ENCODE measurements around the gene FAM50A.

The FAM50A gene

DNA sequence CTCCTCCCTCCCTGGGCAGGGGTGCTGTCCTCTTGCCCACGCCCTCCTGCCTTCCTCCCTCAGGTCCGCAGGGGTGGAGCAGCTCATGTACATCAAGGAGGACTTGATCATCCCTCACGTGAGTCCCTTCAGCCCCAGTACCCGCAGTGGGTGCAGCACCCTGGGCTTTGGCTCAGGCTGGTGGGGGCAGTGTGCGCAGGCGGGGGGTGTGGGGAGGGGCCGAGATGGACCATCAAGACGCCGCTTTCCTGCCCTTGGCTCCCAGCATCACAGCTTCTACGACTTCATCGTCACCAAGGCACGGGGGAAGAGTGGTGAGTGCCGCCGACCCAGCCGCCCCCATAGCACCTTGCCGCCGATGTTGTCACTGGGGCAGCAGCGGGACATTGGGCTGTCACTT is 5.7 kb downstream of the FAM50A start:
- TF ChIP-seq FOXP2 (optimal IDR thresholded peaks at IDR 0.05; ENCODE audit: borderline replicate concordance, extremely low read depth, extremely low read length, insufficient read depth) (no peak), POLR2AphosphoS5 (IDR thresholded peaks at IDR 0.05; ENCODE audit: low read depth, low read length) (no peak)

DNA sequence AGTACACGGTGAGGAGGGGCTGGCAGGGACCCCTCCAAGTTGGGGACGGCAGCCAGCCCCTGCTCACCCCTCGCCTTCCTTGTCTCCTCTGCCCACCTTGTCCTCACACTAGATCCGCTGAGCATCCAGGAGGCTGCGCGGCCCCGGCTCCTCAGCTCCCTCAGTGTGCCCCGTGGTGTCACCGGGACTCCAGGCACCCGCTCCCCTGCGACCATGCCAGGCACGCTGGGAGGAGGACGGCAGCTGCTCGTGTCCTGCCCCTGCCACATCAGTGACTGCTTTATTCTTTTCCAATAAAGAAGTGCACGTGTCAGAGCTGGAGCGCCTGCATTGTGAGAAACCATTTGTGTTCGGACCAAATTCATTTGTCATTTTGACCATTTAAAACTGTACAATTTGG is 6.4 kb downstream of the FAM50A start:
- TF ChIP-seq POLR2AphosphoS5 (IDR thresholded peaks at IDR 0.05; ENCODE audit: low read depth, low read length) (no peak), SIN3A (IDR thresholded peaks at IDR 0.05; ENCODE audit: borderline replicate concordance, insufficient read depth, low read length) (no peak), TAF1 (IDR thresholded peaks at IDR 0.05; ENCODE audit: borderline replicate concordance, insufficient read depth, low read length) (no peak), FOXP2 (optimal IDR thresholded peaks at IDR 0.05; ENCODE audit: borderline replicate concordance, extremely low read depth, extremely low read length, insufficient read depth) (no peak)
- TF ChIP-seq, protein P1, sequence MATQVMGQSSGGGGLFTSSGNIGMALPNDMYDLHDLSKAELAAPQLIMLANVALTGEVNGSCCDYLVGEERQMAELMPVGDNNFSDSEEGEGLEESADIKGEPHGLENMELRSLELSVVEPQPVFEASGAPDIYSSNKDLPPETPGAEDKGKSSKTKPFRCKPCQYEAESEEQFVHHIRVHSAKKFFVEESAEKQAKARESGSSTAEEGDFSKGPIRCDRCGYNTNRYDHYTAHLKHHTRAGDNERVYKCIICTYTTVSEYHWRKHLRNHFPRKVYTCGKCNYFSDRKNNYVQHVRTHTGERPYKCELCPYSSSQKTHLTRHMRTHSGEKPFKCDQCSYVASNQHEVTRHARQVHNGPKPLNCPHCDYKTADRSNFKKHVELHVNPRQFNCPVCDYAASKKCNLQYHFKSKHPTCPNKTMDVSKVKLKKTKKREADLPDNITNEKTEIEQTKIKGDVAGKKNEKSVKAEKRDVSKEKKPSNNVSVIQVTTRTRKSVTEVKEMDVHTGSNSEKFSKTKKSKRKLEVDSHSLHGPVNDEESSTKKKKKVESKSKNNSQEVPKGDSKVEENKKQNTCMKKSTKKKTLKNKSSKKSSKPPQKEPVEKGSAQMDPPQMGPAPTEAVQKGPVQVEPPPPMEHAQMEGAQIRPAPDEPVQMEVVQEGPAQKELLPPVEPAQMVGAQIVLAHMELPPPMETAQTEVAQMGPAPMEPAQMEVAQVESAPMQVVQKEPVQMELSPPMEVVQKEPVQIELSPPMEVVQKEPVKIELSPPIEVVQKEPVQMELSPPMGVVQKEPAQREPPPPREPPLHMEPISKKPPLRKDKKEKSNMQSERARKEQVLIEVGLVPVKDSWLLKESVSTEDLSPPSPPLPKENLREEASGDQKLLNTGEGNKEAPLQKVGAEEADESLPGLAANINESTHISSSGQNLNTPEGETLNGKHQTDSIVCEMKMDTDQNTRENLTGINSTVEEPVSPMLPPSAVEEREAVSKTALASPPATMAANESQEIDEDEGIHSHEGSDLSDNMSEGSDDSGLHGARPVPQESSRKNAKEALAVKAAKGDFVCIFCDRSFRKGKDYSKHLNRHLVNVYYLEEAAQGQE (IDR thresholded peaks at IDR 0.05; ENCODE audit: insufficient read depth in 1 of 2, low read depth in 2 of 2, low read length in 2 of 2): no peak

DNA sequence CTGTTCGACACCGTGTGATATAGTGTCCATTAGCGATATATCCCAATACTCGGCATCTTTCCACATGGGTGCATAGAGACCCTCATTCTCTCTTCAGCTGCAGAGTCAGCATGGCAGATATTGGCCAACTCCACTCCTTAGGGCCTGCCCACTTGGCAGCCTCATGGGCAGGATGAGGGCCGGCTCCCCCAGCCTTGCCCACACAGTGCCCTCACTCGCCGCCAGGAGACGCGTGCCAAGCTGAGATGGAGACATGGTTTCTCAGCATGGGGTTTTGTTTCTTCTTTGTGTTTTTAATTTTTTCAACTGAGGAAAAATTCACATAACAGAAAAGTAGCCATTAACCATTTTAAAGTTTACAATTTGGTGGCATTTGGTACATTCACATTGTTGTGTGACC is 8.9 kb downstream of the FAM50A start:
- no peak for TF ChIP-seq SIN3A (IDR thresholded peaks at IDR 0.05; ENCODE audit: borderline replicate concordance, insufficient read depth, low read length)
- TF ChIP-seq, protein P1 (IDR thresholded peaks at IDR 0.05; ENCODE audit: insufficient read depth in 1 of 2, low read depth in 2 of 2, low read length in 2 of 2): no peak
- no peak for TF ChIP-seq POLR2AphosphoS5 (IDR thresholded peaks at IDR 0.05; ENCODE audit: low read depth, low read length)
- TF ChIP-seq TAF1 (IDR thresholded peaks at IDR 0.05; ENCODE audit: borderline replicate concordance, insufficient read depth, low read length): no peak
- TF ChIP-seq FOXP2 (optimal IDR thresholded peaks at IDR 0.05; ENCODE audit: borderline replicate concordance, extremely low read depth, extremely low read length, insufficient read depth): no peak

DNA sequence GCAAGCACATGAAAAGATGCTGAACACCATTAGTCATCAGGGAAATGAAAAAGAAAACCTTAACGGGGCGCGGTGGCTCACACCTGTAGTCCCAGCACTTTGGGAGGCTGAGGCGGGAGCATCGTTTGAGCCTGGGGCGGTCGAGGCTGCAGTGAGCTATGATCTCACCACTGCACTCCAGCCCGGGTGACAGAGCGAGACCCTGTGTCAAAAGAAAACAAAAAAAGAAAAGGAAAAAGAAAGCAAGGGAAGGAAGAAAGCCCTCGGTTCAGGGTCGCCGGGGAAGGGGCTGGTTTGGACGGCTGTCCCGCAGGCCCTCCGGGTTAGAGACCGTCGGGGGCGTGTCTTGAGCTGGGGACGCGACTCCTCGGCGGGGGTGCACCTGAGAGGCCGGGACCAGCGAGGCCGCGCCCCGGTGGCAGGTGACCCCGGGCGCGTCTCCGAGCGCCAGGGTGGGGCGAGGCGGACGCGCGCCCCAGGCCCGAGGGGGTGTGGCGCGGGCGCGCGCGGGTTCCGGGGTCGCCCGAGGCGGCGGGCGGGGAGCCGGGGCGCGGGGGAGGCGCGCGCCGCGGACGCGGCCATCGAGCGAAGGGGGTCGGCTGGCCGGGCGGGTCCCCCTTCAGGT is 13.7 kb downstream of the FAM50A start:
- TF ChIP-seq, protein P1 (IDR thresholded peaks at IDR 0.05; ENCODE audit: insufficient read depth in 1 of 2, low read depth in 2 of 2, low read length in 2 of 2): no peak

DNA sequence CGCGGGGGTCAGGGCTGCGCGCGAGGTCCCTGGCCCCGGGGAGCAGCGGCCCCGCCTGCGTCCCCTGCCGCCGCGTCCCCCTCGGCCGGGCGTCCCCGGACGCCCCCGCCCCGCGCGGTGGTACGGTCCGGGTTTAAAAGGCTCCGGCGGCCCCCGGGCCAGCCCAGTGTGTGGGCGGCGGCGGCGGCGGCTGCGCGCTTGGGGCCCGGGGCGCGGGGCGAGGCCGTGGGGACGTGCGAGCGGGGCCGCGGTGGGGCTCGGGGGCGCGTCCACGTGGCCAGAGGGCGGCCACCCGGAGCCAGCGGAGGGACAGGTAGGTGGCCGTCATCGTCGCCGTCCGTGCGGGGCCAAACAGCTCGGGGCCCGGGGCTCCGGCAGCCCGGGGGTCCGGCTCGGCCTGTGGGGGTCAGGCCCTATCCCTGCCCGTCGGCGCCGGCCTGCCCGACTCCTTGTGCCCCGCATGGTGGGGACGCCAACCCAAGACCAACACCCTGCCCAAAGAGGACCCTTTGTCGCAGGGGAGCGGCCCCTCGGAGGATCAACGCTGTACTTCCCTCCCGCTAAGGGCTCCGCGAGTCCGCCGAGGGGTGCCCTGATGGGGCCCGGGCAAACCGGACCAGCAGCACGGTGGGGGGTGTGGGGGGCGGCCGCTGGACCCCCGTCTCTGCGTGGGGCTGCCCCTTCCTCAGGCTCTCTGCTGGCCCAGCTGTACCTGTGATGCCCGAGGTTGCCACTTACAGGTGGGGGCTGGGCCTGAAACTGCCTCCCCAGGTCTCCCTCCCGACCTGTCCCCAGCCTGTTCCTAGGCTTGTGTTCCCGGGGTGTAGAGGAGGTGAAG is 14.4 kb downstream of the FAM50A start, which contains the start of gene PLXNA3:
Gene PLXNA3 (plus strand): TSS at position 166 of the 838 bp plus-strand sequence. CDS start 1,903 bp downstream, outside the sequence.
- TF ChIP-seq POLR2AphosphoS5 (IDR thresholded peaks at IDR 0.05; ENCODE audit: low read depth, low read length) (no peak), FOXP2 (optimal IDR thresholded peaks at IDR 0.05; ENCODE audit: borderline replicate concordance, extremely low read depth, extremely low read length, insufficient read depth) (no peak), TAF1 (IDR thresholded peaks at IDR 0.05; ENCODE audit: borderline replicate concordance, insufficient read depth, low read length) (0 out of 2 replicates have a peak, but pooled peaks have one; percentile 47), SIN3A (IDR thresholded peaks at IDR 0.05; ENCODE audit: borderline replicate concordance, insufficient read depth, low read length) (no peak)
- TF ChIP-seq, protein P1 (IDR thresholded peaks at IDR 0.05; ENCODE audit: insufficient read depth in 1 of 2, low read depth in 2 of 2, low read length in 2 of 2): no peak
